Stimulated activated CD4-positive, alpha-beta T cell treated with anti-CD3 and anti-CD28 coated beads, Interleukin-4, amount 100 ng/mL, for 48 hours (primary cell): ENCODE results near the gene G6PC1.

Experiments used
- DNase-seq, 2 donors: peaks; one replicate each; pipeline ENCODE4 v3.0.0-alpha.2; 2020; ENCODE audit warnings: low read depth in 2 of 2

G6PC1 gene

GRCh38 chr17:42937712-42938596 is 37.4 kb downstream of the G6PC1 start:
- DNase-seq: no peak

GRCh38 chr17:42944211-42944610 is 43.6 kb downstream of the G6PC1 start:
- no peak for DNase-seq

GRCh38 chr17:42946812-42947211 is 46.2 kb downstream of the G6PC1 start:
- DNase-seq: no peak

- DNase-seq: no peak
Measured at GRCh38 chr17:42950044-42950783, 49.6 kb downstream of the G6PC1 start.
